NT2/D1 (cell line): ENCODE data around the gene RBBP9.

ENCODE experiments used
- SUZ12 ChIP-seq: IDR thresholded peaks from 2 replicates; pipeline ENCODE4 v1.6.1; 2011; ENCODE audit not compliant: insufficient read length, insufficient read depth; ENCODE audit errors: extremely low read depth
- YY1 ChIP-seq: IDR thresholded peaks from 2 replicates; pipeline ENCODE4 v1.6.1; 2011; ENCODE audit not compliant: insufficient read length, insufficient read depth

- TF ChIP-seq YY1 = no peak
- no peak for TF ChIP-seq SUZ12
These were observed 44.7 kb upstream of the RBBP9 start for GRCh38 chr20:18541741-18542140.
